ENCODE results near the gene CEP131.

DNA sequence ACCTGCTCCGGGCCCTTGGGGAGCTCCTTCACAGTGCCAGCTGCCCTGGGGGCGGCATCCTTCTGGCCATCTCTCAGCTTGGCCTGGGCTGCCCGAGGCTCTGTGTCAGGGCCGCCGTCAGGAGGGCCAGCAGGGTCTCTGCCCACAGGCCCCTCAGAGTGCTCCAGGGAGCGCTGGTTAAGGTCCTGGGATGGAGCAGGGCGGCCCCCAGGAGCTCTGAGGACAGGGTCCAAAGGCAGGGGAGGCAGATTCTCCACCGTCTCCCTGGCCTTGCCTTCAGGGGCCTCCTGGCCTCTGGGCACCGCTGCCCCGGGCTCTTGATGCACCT is 23.5 kb upstream of the CEP131 start:
- no peak for TF ChIP-seq POLR2AphosphoS5 (IDR thresholded peaks at IDR 0.05; ENCODE audit: low read depth, low read length)
- TF ChIP-seq, protein P1, sequence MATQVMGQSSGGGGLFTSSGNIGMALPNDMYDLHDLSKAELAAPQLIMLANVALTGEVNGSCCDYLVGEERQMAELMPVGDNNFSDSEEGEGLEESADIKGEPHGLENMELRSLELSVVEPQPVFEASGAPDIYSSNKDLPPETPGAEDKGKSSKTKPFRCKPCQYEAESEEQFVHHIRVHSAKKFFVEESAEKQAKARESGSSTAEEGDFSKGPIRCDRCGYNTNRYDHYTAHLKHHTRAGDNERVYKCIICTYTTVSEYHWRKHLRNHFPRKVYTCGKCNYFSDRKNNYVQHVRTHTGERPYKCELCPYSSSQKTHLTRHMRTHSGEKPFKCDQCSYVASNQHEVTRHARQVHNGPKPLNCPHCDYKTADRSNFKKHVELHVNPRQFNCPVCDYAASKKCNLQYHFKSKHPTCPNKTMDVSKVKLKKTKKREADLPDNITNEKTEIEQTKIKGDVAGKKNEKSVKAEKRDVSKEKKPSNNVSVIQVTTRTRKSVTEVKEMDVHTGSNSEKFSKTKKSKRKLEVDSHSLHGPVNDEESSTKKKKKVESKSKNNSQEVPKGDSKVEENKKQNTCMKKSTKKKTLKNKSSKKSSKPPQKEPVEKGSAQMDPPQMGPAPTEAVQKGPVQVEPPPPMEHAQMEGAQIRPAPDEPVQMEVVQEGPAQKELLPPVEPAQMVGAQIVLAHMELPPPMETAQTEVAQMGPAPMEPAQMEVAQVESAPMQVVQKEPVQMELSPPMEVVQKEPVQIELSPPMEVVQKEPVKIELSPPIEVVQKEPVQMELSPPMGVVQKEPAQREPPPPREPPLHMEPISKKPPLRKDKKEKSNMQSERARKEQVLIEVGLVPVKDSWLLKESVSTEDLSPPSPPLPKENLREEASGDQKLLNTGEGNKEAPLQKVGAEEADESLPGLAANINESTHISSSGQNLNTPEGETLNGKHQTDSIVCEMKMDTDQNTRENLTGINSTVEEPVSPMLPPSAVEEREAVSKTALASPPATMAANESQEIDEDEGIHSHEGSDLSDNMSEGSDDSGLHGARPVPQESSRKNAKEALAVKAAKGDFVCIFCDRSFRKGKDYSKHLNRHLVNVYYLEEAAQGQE (IDR thresholded peaks at IDR 0.05; ENCODE audit: insufficient read depth in 1 of 2, low read depth in 2 of 2, low read length in 2 of 2), result no peak

Data from PFSK-1 (cell line).